NCI-H1694 (cell line): Measurements from ENCODE around the gene ZBED4.

Experiments
- DNase-seq: peaks from one replicate; lab custom pipeline; 2025; lab: John Stamatoyannopoulos, UW

The ZBED4 gene

GRCh38 chr22:49900441-49901230 is 47.0 kb downstream of the ZBED4 start:
- DNase-seq: no peak

- no peak for DNase-seq
Measured at GRCh38 chr22:49901457-49901856, 47.8 kb downstream of the ZBED4 start.

GRCh38 chr22:49903322-49904039 is 49.8 kb downstream of the ZBED4 start:
- no peak for DNase-seq

- no peak for DNase-seq
Measured at GRCh38 chr22:49904040-49904369, 50.4 kb downstream of the ZBED4 start.

GRCh38 chr22:49905465-49905864 is 51.8 kb downstream of the ZBED4 start:
- DNase-seq: no peak

GRCh38 chr22:49906071-49906798 is 52.6 kb downstream of the ZBED4 start:
- DNase-seq: no peak

- no peak for DNase-seq
Measured at GRCh38 chr22:49906799-49907290, 53.2 kb downstream of the ZBED4 start.

GRCh38 chr22:49907807-49908206 is 54.2 kb downstream of the ZBED4 start:
- no peak for DNase-seq

GRCh38 chr22:49909476-49910205 is 56.0 kb downstream of the ZBED4 start:
- DNase-seq: no peak

GRCh38 chr22:49910229-49911155 is 56.8 kb downstream of the ZBED4 start:
- no peak for DNase-seq

GRCh38 chr22:49911881-49912625 is 58.4 kb downstream of the ZBED4 start:
- DNase-seq: no peak

- no peak for DNase-seq
Measured at GRCh38 chr22:49913026-49913425, 59.4 kb downstream of the ZBED4 start.

- no peak for DNase-seq
Measured at GRCh38 chr22:49913446-49913845, 59.8 kb downstream of the ZBED4 start.

- DNase-seq: no peak
Measured at GRCh38 chr22:49914256-49914655, 60.6 kb downstream of the ZBED4 start.

- DNase-seq: no peak
Measured at GRCh38 chr22:49915610-49916009, 62.0 kb downstream of the ZBED4 start.

GRCh38 chr22:49916831-49917230 is 63.2 kb downstream of the ZBED4 start:
- no peak for DNase-seq

- DNase-seq: peak; percentile 81
Measured at GRCh38 chr22:49917974-49918910, 64.6 kb downstream of the ZBED4 start, which contains the start of the genes ALG12 and CRELD2. ALG12 (minus strand) TSS chr22:49918438; CDS start chr22:49913765, 4,673 bp downstream. CRELD2 (plus strand) TSS chr22:49918634; CDS start chr22:49918770, 136 bp downstream.

- no peak for DNase-seq
Measured at GRCh38 chr22:49918911-49919881, 65.6 kb downstream of the ZBED4 start.
